Loucy (cell line): ENCODE data around the gene ZNF423.

Experiments used
- H2AFZ ChIP-seq: fragments of 200-600 bp; sonication (generic); 2 replicates; pipeline ENCODE4 v1.6.0; 2016; ENCODE audit warnings: antibody characterized with exemption, mild to moderate bottlenecking, low read length, moderate library complexity
- H3F3A ChIP-seq: fragments of 200-600 bp; 2 replicates; pipeline ENCODE4 v1.6.0; 2016; ENCODE audit warnings: antibody characterized with exemption, low read depth, mild to moderate bottlenecking
- H3K27me3 ChIP-seq: fragments of 200-600 bp; sonication (generic); 2 replicates; pipeline ENCODE4 v1.6.1; 2014; ENCODE audit warnings: low read length, mild to moderate bottlenecking; ENCODE audit not compliant: insufficient read depth, poor library complexity, severe bottlenecking
- H3K36me3 ChIP-seq: fragments of 200-600 bp; sonication (generic); 2 replicates; pipeline ENCODE4 v1.6.1; 2016; ENCODE audit warnings: low read length; ENCODE audit not compliant: insufficient read depth
- H3K4me1 ChIP-seq: fragments of 200-600 bp; sonication (generic); 2 replicates; pipeline ENCODE4 v1.5.1; 2014; ENCODE audit warnings: low read length, mild to moderate bottlenecking; ENCODE audit not compliant: insufficient read depth, poor library complexity, severe bottlenecking
- H3K4me2 ChIP-seq: fragments of 200-600 bp; sonication (generic); 2 replicates; pipeline ENCODE4 v1.6.0; 2014; ENCODE audit warnings: antibody characterized with exemption, low read length, low read depth, mild to moderate bottlenecking; ENCODE audit not compliant: poor library complexity, severe bottlenecking
- H3K4me3 ChIP-seq: fragments of 200-600 bp; sonication (generic); 2 replicates; pipeline ENCODE4 v1.5.1; 2014; ENCODE audit warnings: low read length, mild to moderate bottlenecking, mixed read lengths; ENCODE audit not compliant: poor library complexity, severe bottlenecking
- H3K79me2 ChIP-seq: fragments of 200-600 bp; sonication (generic); 2 replicates; pipeline ENCODE4 v1.6.1; 2014; ENCODE audit warnings: low read length; ENCODE audit not compliant: insufficient read depth
- H3K9ac ChIP-seq: fragments of 200-600 bp; sonication (generic); 2 replicates; pipeline ENCODE4 v1.6.0; 2014; ENCODE audit warnings: mild to moderate bottlenecking, low read depth, low read length, moderate library complexity; ENCODE audit not compliant: poor library complexity, severe bottlenecking
- H3K9me2 ChIP-seq: fragments of 200-600 bp; sonication (generic); replicated peaks from 2 replicates; pipeline ENCODE4 v1.6.1; 2016; ENCODE audit warnings: low read depth, low read length, mixed read lengths
- H3K9me3 ChIP-seq: fragments of 200-600 bp; sonication (generic); 2 replicates; pipeline ENCODE4 v1.6.1; 2014; ENCODE audit warnings: mild to moderate bottlenecking, antibody characterized with exemption, low read length, low read depth; ENCODE audit not compliant: insufficient read depth
- H4K20me1 ChIP-seq: fragments of 200-600 bp; sonication (generic); 2 replicates; pipeline ENCODE4 v1.6.0; 2014; ENCODE audit warnings: antibody characterized with exemption, low read length, mild to moderate bottlenecking; ENCODE audit not compliant: insufficient read depth, poor library complexity, severe bottlenecking
- EZH2phosphoT487 ChIP-seq: fragments of 200-600 bp; IDR thresholded peaks from 2 replicates; pipeline ENCODE4 v1.6.1; 2018; ENCODE audit warnings: antibody characterized with exemption, mild to moderate bottlenecking, moderate library complexity, borderline replicate concordance
- TF ChIP-seq, protein P1 (sequence below): fragments of 200-600 bp; sonication (generic); conservative IDR thresholded peaks from 2 replicates; pipeline ENCODE4 v1.5.1; 2014; ENCODE audit warnings: mild to moderate bottlenecking, antibody characterized with exemption, low read length

ZNF423 gene

GRCh38 chr16:49811644-49812334, 44.1 kb downstream of the ZNF423 start:
- no peak for TF ChIP-seq EZH2phosphoT487
- TF ChIP-seq, protein P1, sequence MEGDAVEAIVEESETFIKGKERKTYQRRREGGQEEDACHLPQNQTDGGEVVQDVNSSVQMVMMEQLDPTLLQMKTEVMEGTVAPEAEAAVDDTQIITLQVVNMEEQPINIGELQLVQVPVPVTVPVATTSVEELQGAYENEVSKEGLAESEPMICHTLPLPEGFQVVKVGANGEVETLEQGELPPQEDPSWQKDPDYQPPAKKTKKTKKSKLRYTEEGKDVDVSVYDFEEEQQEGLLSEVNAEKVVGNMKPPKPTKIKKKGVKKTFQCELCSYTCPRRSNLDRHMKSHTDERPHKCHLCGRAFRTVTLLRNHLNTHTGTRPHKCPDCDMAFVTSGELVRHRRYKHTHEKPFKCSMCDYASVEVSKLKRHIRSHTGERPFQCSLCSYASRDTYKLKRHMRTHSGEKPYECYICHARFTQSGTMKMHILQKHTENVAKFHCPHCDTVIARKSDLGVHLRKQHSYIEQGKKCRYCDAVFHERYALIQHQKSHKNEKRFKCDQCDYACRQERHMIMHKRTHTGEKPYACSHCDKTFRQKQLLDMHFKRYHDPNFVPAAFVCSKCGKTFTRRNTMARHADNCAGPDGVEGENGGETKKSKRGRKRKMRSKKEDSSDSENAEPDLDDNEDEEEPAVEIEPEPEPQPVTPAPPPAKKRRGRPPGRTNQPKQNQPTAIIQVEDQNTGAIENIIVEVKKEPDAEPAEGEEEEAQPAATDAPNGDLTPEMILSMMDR, result no peak
- Histone ChIP-seq H3K9me3 (no peaks in the 10 kb centered on the region), H4K20me1 (no peaks in the 10 kb centered on the region), H3K4me2 (no peak overlapping the region), H3K4me1 (no peaks in the 10 kb centered on the region), H2AFZ (no peak overlapping the region), H3F3A (no peaks in the 10 kb centered on the region), H3K36me3 (no peaks in the 10 kb centered on the region), H3K4me3 (no peak overlapping the region), H3K79me2 (no peaks in the 10 kb centered on the region), H3K9me2 (no peaks in the 10 kb centered on the region), H3K9ac (no peak overlapping the region), H3K27me3 (no peaks in the 10 kb centered on the region)

DNA sequence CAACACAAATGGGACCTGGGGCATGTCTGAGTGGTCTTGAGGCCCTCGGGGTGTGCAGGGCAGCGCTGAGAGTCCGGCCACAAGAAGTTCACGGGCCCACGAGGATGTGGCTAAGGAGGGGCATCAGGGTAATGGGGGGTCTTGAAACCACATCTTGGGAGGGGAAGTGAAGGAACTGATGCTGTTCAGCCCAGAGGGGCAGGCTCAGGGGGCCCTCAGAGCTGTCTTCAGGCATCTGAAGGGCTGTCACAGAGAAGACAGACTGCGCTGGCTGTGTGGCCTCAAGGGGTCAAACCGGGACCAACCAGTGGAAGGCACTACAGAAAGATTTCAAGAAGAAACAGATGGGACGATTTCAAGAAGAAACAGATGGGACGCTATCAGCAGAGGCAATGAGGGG, 45.1 kb downstream of the ZNF423 start:
- Histone ChIP-seq H3K79me2 (no peaks in the 10 kb centered on the region), H3K9me2 (no peaks in the 10 kb centered on the region)

DNA sequence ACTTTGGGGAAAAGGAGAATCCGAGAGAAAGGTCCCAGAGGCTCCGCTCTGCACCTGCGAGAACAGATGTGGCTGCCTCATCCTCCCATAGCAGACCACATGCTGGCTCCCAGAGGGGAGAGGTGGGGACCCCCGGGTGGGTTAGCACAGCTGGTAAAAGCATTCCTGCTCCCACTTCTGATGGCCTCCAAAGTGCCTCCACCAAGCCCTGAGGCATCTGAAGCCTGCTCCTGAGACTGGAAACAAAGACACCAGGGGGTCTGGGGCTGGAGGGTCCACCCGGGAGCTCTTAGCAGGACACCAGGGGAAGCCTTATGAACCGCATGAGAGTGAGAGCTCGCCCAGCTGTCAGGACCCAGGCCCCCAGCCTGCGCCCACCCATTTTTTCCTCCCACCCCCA, 46.4 kb downstream of the ZNF423 start:
- no peak overlapping the region for H3K4me2 ChIP-seq
- no peak for TF ChIP-seq EZH2phosphoT487
- TF ChIP-seq, protein P1, result no peak

More for the DNA sequence above, 45.1 kb downstream of the ZNF423 start:
- H4K20me1 ChIP-seq, result no peaks in the 10 kb centered on the region
- H3K27me3 ChIP-seq, result no peaks in the 10 kb centered on the region
- no peaks in the 10 kb centered on the region for H3K9me3 ChIP-seq
- no peaks in the 10 kb centered on the region for H3K4me1 ChIP-seq
- no peak overlapping the region for H3K4me3 ChIP-seq
- H3K9ac ChIP-seq, result no peak overlapping the region
- H3K36me3 ChIP-seq, result no peaks in the 10 kb centered on the region
- no peak overlapping the region for H2AFZ ChIP-seq
- H3F3A ChIP-seq, result no peaks in the 10 kb centered on the region
- H3K4me2 ChIP-seq, result no peak overlapping the region
- TF ChIP-seq EZH2phosphoT487, result no peak
- TF ChIP-seq, protein P1, result no peak

More for the DNA sequence above, 46.4 kb downstream of the ZNF423 start:
- Histone ChIP-seq H3K4me3 (no peak overlapping the region), H3F3A (no peaks in the 10 kb centered on the region), H3K9me2 (no peaks in the 10 kb centered on the region), H4K20me1 (no peaks in the 10 kb centered on the region), H2AFZ (no peak overlapping the region), H3K4me1 (no peaks in the 10 kb centered on the region), H3K36me3 (no peaks in the 10 kb centered on the region), H3K9ac (no peak overlapping the region), H3K79me2 (no peaks in the 10 kb centered on the region), H3K27me3 (no peaks in the 10 kb centered on the region), H3K9me3 (no peaks in the 10 kb centered on the region)
